HG03095 (cell line): Measurements from ENCODE around the gene USP20.

ENCODE experiments used
- ATAC-seq: cut with Tn5 transposase; IDR thresholded peaks from one replicate; pipeline ENCODE4 v1.9.1; 2021; ENCODE audit warnings: moderate library complexity; ENCODE audit not compliant: unreplicated experiment

USP20 gene

GRCh38 chr9:129853614-129854013, 18.4 kb downstream of the USP20 start:
- ATAC-seq, result no peak

GRCh38 chr9:129854588-129855110, 19.4 kb downstream of the USP20 start:
- ATAC-seq, result no peak

- ATAC-seq, result no peak
Measured at GRCh38 chr9:129857207-129857606, 21.9 kb downstream of the USP20 start.

- ATAC-seq, result no peak
Measured at GRCh38 chr9:129858167-129858962, 23.1 kb downstream of the USP20 start.

GRCh38 chr9:129860653-129861446, 25.6 kb downstream of the USP20 start:
- ATAC-seq, result no peak

GRCh38 chr9:129861447-129861827, 26.2 kb downstream of the USP20 start:
- no peak for ATAC-seq

- no peak for ATAC-seq
Measured at GRCh38 chr9:129863059-129863690, 27.9 kb downstream of the USP20 start.

GRCh38 chr9:129864991-129865647, 29.9 kb downstream of the USP20 start:
- ATAC-seq, result no peak

- no peak for ATAC-seq
Measured at GRCh38 chr9:129865668-129866320, 30.5 kb downstream of the USP20 start.

GRCh38 chr9:129866394-129867135, 31.3 kb downstream of the USP20 start:
- no peak for ATAC-seq

- ATAC-seq, result no peak
Measured at GRCh38 chr9:129867136-129868022, 32.1 kb downstream of the USP20 start.

GRCh38 chr9:129868023-129868871, 33.0 kb downstream of the USP20 start:
- ATAC-seq, result no peak

- ATAC-seq, result no peak
Measured at GRCh38 chr9:129868872-129869486, 33.7 kb downstream of the USP20 start.

- no peak for ATAC-seq
Measured at GRCh38 chr9:129869585-129870501, 34.6 kb downstream of the USP20 start.

- no peak for ATAC-seq
Measured at GRCh38 chr9:129871046-129871445, 35.8 kb downstream of the USP20 start.

GRCh38 chr9:129873563-129874190, 38.4 kb downstream of the USP20 start:
- ATAC-seq, result no peak
